IMR-90 (cell line): ENCODE results near the gene ZBTB32. TPM values are rescaled to one million over a fixed set of nuclear protein-coding genes. Genes with fewer than 3 reads are reported as not detected.

Experiments
- ATAC-seq: fragments of 200-7000 bp; cut with Tn5 transposase; 2 replicates; pipeline ENCODE4 v1.9.1; 2020; ENCODE audit warnings: low read depth, mild to moderate bottlenecking, moderate library complexity
- BruUV-seq: library from RNA; stranded (reverse); fragments of 400-500 nt; replicated peaks from 2 replicates; lab custom pipeline; 2021; lab: Mats Ljungman, UMichigan
- CTCF ChIA-PET: fragments of 300-600 bp; formaldehyde crosslinking; extraction: SDS; loops from one replicate; lab custom pipeline; 2021; ENCODE audit warnings: antibody characterized with exemption; lab: Yijun Ruan, JAX
- POLR2A ChIA-PET: fragments of 300-600 bp; sonication (Branson Sonifier 250); formaldehyde crosslinking; loops from one replicate; lab custom pipeline; 2022; ENCODE audit warnings: antibody characterized with exemption; ENCODE audit not compliant: unreplicated experiment; lab: Charles Lee
- DNase-seq: peaks from one replicate; pipeline ENCODE4 v3.0.0; 2013
- H2AFZ ChIP-seq: replicated peaks from 2 replicates; pipeline ENCODE3; 2013; ENCODE audit warnings: low read length, mild to moderate bottlenecking; ENCODE audit not compliant: poor library complexity
- H2AK5ac ChIP-seq: 2 replicates; pipeline ENCODE4 v1.6.1; 2013; ENCODE audit warnings: low read depth, low read length, inconsistent platforms
- H2AK9ac ChIP-seq: replicated peaks from 2 replicates; pipeline ENCODE3; 2013; ENCODE audit warnings: mild to moderate bottlenecking, low read depth, low read length, moderate library complexity; ENCODE audit not compliant: poor library complexity
- H2BK120ac ChIP-seq: 2 replicates; pipeline ENCODE4 v1.6.1; 2013; ENCODE audit warnings: low read depth, low read length, inconsistent platforms
- H2BK15ac ChIP-seq: 3 replicates; pipeline ENCODE4 v1.6.1; 2013; ENCODE audit warnings: low read depth, low read length, inconsistent platforms
- H2BK20ac ChIP-seq: 2 replicates; pipeline ENCODE4 v1.6.1; 2013; ENCODE audit warnings: low read depth, mild to moderate bottlenecking, inconsistent platforms, low read length, moderate library complexity
- H2BK5ac ChIP-seq: 2 replicates; pipeline ENCODE4 v1.6.1; 2013; ENCODE audit warnings: mild to moderate bottlenecking, low read depth, low read length, inconsistent platforms; ENCODE audit not compliant: poor library complexity, severe bottlenecking
- H3K14ac ChIP-seq: replicated peaks from 2 replicates; pipeline ENCODE4 v1.6.1; 2013; ENCODE audit warnings: low read depth, low read length, inconsistent platforms
- H3K18ac ChIP-seq: 2 replicates; pipeline ENCODE4 v1.6.1; 2013; ENCODE audit warnings: low read depth, low read length, control low read depth
- H3K23ac ChIP-seq: 2 replicates; pipeline ENCODE4 v1.6.1; 2013; ENCODE audit warnings: low read depth, low read length, inconsistent platforms
- H3K27ac ChIP-seq: 2 replicates; pipeline ENCODE4 v1.5.1; 2013; ENCODE audit warnings: mild to moderate bottlenecking, control low read depth, low read length; ENCODE audit not compliant: insufficient read depth
- H3K27me3 ChIP-seq: 2 replicates; pipeline ENCODE4 v1.6.1; 2013; ENCODE audit warnings: low read length; ENCODE audit not compliant: control insufficient read depth, insufficient read depth
- H3K36me3 ChIP-seq: 2 replicates; pipeline ENCODE4 v1.6.1; 2013; ENCODE audit warnings: low read length, mixed read lengths; ENCODE audit not compliant: control insufficient read depth, insufficient read depth
- H3K4ac ChIP-seq: 2 replicates; pipeline ENCODE4 v1.6.1; 2013; ENCODE audit warnings: low read depth, low read length, inconsistent platforms
- H3K4me1 ChIP-seq: 2 replicates; pipeline ENCODE4 v1.6.1; 2013; ENCODE audit warnings: low read length, mixed read lengths; ENCODE audit not compliant: control insufficient read depth, insufficient read depth
- H3K4me2 ChIP-seq: 2 replicates; pipeline ENCODE4 v1.6.1; 2013; ENCODE audit warnings: low read depth, mild to moderate bottlenecking, control low read depth, low read length, moderate library complexity
- H3K4me3 ChIP-seq: 2 replicates; pipeline ENCODE4 v1.5.1; 2013; ENCODE audit warnings: low read depth, mild to moderate bottlenecking, control low read depth, low read length, moderate library complexity; ENCODE audit not compliant: insufficient read depth
- H3K56ac ChIP-seq: 2 replicates; pipeline ENCODE4 v1.6.1; 2013; ENCODE audit warnings: low read length, inconsistent platforms; ENCODE audit not compliant: insufficient read depth; ENCODE audit errors: extremely low read depth
- H3K79me1 ChIP-seq, 2 experiments: 2 replicates each; pipeline ENCODE4 v1.6.1; 2013; ENCODE audit warnings: low read length in 2 of 2, inconsistent platforms in 1 of 2, low read depth in 1 of 2
- H3K9ac ChIP-seq: 2 replicates; pipeline ENCODE4 v1.6.1; 2013; ENCODE audit warnings: low read depth, low read length, control low read depth
- H3K9me1 ChIP-seq: 2 replicates; pipeline ENCODE4 v1.6.1; 2013; ENCODE audit warnings: low read length, inconsistent platforms; ENCODE audit not compliant: insufficient read depth
- H3K9me3 ChIP-seq: 2 replicates; pipeline ENCODE4 v1.6.1; 2013; ENCODE audit warnings: low read length; ENCODE audit not compliant: control insufficient read depth, insufficient read depth
- H4K20me1 ChIP-seq: 2 replicates; pipeline ENCODE4 v1.6.1; 2013; ENCODE audit warnings: low read length, inconsistent platforms; ENCODE audit not compliant: insufficient read depth
- H4K5ac ChIP-seq: 2 replicates; pipeline ENCODE4 v1.6.1; 2013; ENCODE audit warnings: mild to moderate bottlenecking, low read depth, low read length, control low read depth
- H4K8ac ChIP-seq, 2 experiments: 2 replicates each; pipeline ENCODE4 v1.6.1; 2013; ENCODE audit warnings: low read depth in 2 of 2, low read length in 2 of 2, control low read depth in 1 of 2, inconsistent platforms in 1 of 2
- H4K91ac ChIP-seq: 2 replicates; pipeline ENCODE4 v1.6.1; 2013; ENCODE audit warnings: low read depth, low read length, inconsistent platforms; ENCODE audit not compliant: insufficient read depth
- BHLHE40 ChIP-seq: fragments of 150-350 bp; IDR thresholded peaks from 2 replicates; pipeline ENCODE4 v1.6.1; 2016; ENCODE audit warnings: mild to moderate bottlenecking, low read depth, low read length
- CEBPB ChIP-seq: IDR thresholded peaks from 2 replicates; pipeline ENCODE4 v1.6.1; 2012; ENCODE audit warnings: low read depth, low read length, improper control_type of control experiment
- MXI1 ChIP-seq: IDR thresholded peaks from 2 replicates; pipeline ENCODE4 v1.6.1; 2012; ENCODE audit warnings: low read depth, mild to moderate bottlenecking, low read length, moderate library complexity, borderline replicate concordance
- POLR2A ChIP-seq: IDR thresholded peaks from 2 replicates; pipeline ENCODE4 v1.6.1; 2012; ENCODE audit warnings: mild to moderate bottlenecking, low read depth, low read length
- RAD21 ChIP-seq: IDR thresholded peaks from 2 replicates; pipeline ENCODE4 v1.6.1; 2012; ENCODE audit warnings: low read length, improper control_type of control experiment
- SMC3 ChIP-seq: fragments of 150-350 bp; IDR thresholded peaks from 2 replicates; pipeline ENCODE4 v1.6.1; 2016; ENCODE audit warnings: low read depth, mild to moderate bottlenecking, antibody characterized with exemption, low read length, moderate library complexity
- WGBS, 2 experiments: methylation state at CpG; one replicate each; pipeline versions ENCODE4 v1.1.5 to v1.1.7; 2013; ENCODE audit warnings: missing lambda C conversion rate in 2 of 2; ENCODE audit not compliant: insufficient read length in 1 of 2; ENCODE audit errors: extremely low coverage in 2 of 2; 5-methylcytosine and 5-hydroxymethylcytosine counted together
- dilution Hi-C: fragments of 300-500 bp; cut with HindIII; formaldehyde crosslinking; loops from one replicate; pipeline ENCODE4 v1.14.3; 2018; ENCODE audit warnings: low sequenced_read_pairs; ENCODE audit not compliant: unreplicated experiment
- in situ Hi-C: fragments of 300-500 bp; cut with MboI; formaldehyde crosslinking; loops from 3 replicates; pipeline ENCODE4 v1.14.3; 2019; ENCODE audit warnings: low sequenced_read_pairs, inconsistent platforms, mixed read lengths
- intact Hi-C: fragments of 100-400 bp; cut with micrococcal nuclease; formaldehyde crosslinking; loops from 2 replicates; pipeline ENCODE4 v1.10.0; 2022
- polyA plus RNA-seq, 3 experiments: library from polyadenylated mRNA; depleted of rRNA; stranded (reverse); fragments of >200 nt; gene quantifications; 2 replicates each; pipeline ENCODE4 v1.2.3, GENCODE V29; 2012; ENCODE audit warnings: low replicate concordance in 1 of 3
- total RNA-seq: library from RNA; depleted of rRNA; stranded (reverse); fragments of >200 nt; gene quantifications from 2 replicates; pipeline ENCODE4 v1.2.3, GENCODE V29; 2012
- TF ChIP-seq, protein P1 (sequence below): fragments of 150-350 bp; IDR thresholded peaks from 2 replicates; pipeline ENCODE4 v1.6.1; 2016; ENCODE audit warnings: low read depth, mild to moderate bottlenecking, low read length, moderate library complexity, borderline replicate concordance

The ZBTB32 gene
- total and polyA plus RNA-seq, 2 of the 4 experiments (the other 2 are of a cell fraction) = not detected

DNA sequence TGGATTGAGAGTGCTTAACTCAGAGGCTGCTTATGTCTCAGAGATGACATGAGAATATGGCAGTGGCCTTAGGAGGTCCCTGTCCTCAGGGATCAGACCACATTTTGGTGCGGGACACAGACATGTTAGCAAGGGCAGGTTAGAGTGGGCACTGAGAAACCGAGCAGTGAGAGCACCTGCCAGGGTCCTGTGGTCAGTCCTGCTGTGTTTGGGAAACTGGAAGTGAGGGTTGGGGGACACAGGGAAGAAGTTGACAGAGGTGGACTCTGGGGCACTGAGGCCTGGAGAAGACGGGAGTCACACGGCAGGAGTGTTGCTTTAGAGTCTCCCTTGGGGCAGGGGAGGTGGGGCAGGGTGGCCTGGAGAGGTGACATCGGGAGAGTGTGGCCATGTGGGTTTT is 30.5 kb downstream of the ZBTB32 start:
- Histone ChIP-seq H3K4me3 (no peak overlapping the region), H4K5ac (no peak overlapping the region), H4K8ac (no peak overlapping the region), H4K91ac (no peak overlapping the region), H3K27me3 (no peaks in the 10 kb centered on the region), H3K27ac (no peak overlapping the region), H2AK9ac (no peak overlapping the region), H3K9me3 (no peaks in the 10 kb centered on the region), H2BK20ac (no peak overlapping the region), H3K4ac (no peak overlapping the region), H2BK5ac (no peak overlapping the region), H3K4me2 (no peak overlapping the region), H2BK15ac (no peak overlapping the region), H2AK5ac (no peak overlapping the region), H4K20me1 (peaks cover 9% of the 10 kb centered on the region), H3K9ac (no peak overlapping the region), H3K14ac (no peak overlapping the region), H3K4me1 (0 out of 2 replicates have a peak, but pooled peaks cover 2% of the 10 kb centered on the region), H3K79me1 (peaks cover 0 to 20% of the 10 kb centered on the region in 2 experiments; a peak in 3 of 4 replicates), H2BK120ac (no peak overlapping the region), H3K9me1 (no peaks in the 10 kb centered on the region), H3K18ac (no peak overlapping the region), H2AFZ (no peak overlapping the region), H3K56ac (no peak overlapping the region), H3K36me3 (peaks cover 81% of the 10 kb centered on the region), H3K23ac (no peak overlapping the region)
- intact Hi-C loops (no loop called here), in situ Hi-C loops (no loop called here), dilution Hi-C loops (no loop called here)
- CTCF ChIA-PET = interaction anchor here (0.6 kb wide), 1 partner anchor 153 kb away, joined by 3 read pairs; no protein-coding TSS in a partner anchor
- ATAC-seq (no peak), DNase-seq (no peak)
- WGBS, 2 experiments = 83% methylated on average over 2 of the region's 5 CpGs; no CpG with 5 or more reads in 1 of the 2 experiments
- BruUV-seq = no TSS peak
- TF ChIP-seq BHLHE40 (no peak), SMC3 (no peak), POLR2A (no peak), MXI1 (no peak), RAD21 (no peak), CEBPB (no peak)
- TF ChIP-seq, protein P1, sequence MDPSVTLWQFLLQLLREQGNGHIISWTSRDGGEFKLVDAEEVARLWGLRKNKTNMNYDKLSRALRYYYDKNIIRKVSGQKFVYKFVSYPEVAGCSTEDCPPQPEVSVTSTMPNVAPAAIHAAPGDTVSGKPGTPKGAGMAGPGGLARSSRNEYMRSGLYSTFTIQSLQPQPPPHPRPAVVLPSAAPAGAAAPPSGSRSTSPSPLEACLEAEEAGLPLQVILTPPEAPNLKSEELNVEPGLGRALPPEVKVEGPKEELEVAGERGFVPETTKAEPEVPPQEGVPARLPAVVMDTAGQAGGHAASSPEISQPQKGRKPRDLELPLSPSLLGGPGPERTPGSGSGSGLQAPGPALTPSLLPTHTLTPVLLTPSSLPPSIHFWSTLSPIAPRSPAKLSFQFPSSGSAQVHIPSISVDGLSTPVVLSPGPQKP = no peak
- POLR2A ChIA-PET = no interaction called here
